ENCODE measurements around the gene TSPAN18. TPM values are rescaled to one million over a fixed set of nuclear protein-coding genes. Genes with fewer than 3 reads are reported as not detected.

The TSPAN18 gene
- total and polyA plus RNA-seq, 2 of the 8 experiments (the other 6 are each of a cell fraction or from before 2014, with no cell fraction given) = 5.2 to 10.2 TPM

DNA sequence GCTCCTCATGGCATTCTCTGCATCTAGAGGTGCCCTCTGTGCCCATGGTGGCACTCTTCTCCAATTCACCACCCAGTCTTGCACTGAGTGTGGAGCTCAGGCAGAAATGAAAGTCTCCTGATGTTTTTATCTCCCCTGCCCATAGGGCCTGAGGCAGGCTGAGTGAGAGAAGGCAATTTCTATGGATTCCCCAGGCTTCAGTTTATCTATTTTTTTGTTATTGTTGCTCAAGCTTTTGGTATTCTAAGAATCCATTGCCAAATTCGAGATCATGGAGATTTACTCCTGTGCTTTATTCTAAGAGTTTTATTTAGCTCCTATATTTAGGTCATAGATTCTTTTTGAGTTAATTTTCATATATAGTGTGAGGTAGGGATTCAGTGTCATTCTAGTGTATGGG lies 40.7 kb downstream of the TSPAN18 start:
- DNase-seq (ENCODE audit: low read depth in 1 of 2, low spot score in 2 of 2) = no peak
- H3K4ac ChIP-seq (replicated peaks; ENCODE audit: insufficient read length, low read depth, low read length) = no peak overlapping the region
- no peak overlapping the region for H2AK5ac ChIP-seq (ENCODE audit: low read depth, low read length)
- H3K4me3 ChIP-seq (ENCODE audit: extremely low read depth in 1 of 4, insufficient read depth in 2 of 4, low read depth in 3 of 4, low read length in 4 of 4) = no peak overlapping the region
- H3K4me1 ChIP-seq (replicated peaks in 1 of 4; ENCODE audit: control insufficient read depth in 3 of 4, insufficient read depth in 4 of 4, low read length in 3 of 4) = peaks cover 2 to 5% (median 3%) of the 10 kb centered on the region in 4 experiments; a peak in 6 of 7 replicates
- no peaks in the 10 kb centered on the region for H3K9me3 ChIP-seq (ENCODE audit: insufficient read depth in 2 of 2, low read depth in 1 of 2, low read length in 1 of 2)
- H4K20me1 ChIP-seq (replicated peaks in 1 of 2; ENCODE audit: control insufficient read depth in 1 of 2, insufficient read depth in 2 of 2, low read length in 2 of 2) = peaks cover 0 to 2% of the 10 kb centered on the region in 2 experiments
- no peak overlapping the region for H3K9ac ChIP-seq (replicated peaks in 1 of 4; ENCODE audit: extremely low read depth in 1 of 4, low read depth in 3 of 4, low read length in 3 of 4)
- no peak overlapping the region for H4K91ac ChIP-seq (replicated peaks; ENCODE audit: insufficient read length, low read length)
- H2BK15ac ChIP-seq (ENCODE audit: low read length) = no peak overlapping the region
- no peak overlapping the region for H3K14ac ChIP-seq (ENCODE audit: insufficient read length)
- H3K23me2 ChIP-seq (ENCODE audit: low read depth, low read length) = no peaks in the 10 kb centered on the region
- no peak overlapping the region for H3K56ac ChIP-seq (replicated peaks; ENCODE audit: insufficient read length, low read depth, low read length)
- ChIA-PET POLR2A (ENCODE audit: partially characterized antibody) (interaction anchor here (0.9 to 1.7 kb wide), 4 partner anchors 11 to 119 kb away, joined by 3 to 9 read pairs (median 4); no protein-coding TSS in a partner anchor), CTCF (ENCODE audit: partially characterized antibody) (interaction anchor here (0.6 to 10.1 kb wide), 19 partner anchors 8 to 212 kb away, joined by 3 to 132 read pairs (median 4); no protein-coding TSS in a partner anchor)
- peaks cover 0 to 9% (median 1%) of the 10 kb centered on the region in 4 experiments; a peak in 3 of 7 replicates for H3K27me3 ChIP-seq (replicated peaks in 1 of 4; ENCODE audit: control insufficient read depth in 3 of 4, extremely low read depth in 1 of 4, insufficient read depth in 3 of 4, low read length in 3 of 4)
- H2BK12ac ChIP-seq (ENCODE audit: low read depth, low read length) = no peak overlapping the region
- no peak for FAIRE-seq
- 88% methylated on average over 1 of the region's 1 CpG; no CpG with 5 or more reads in 1 of the 2 experiments for WGBS, 2 experiments (ENCODE audit: extremely low coverage in 1 of 2, insufficient coverage in 1 of 2, insufficient read length in 1 of 2, insufficient replicate concordance in 2 of 2, low coverage in 1 of 2, low lambda C conversion rate in 2 of 2, missing lambda C conversion rate in 1 of 2)
- no peak overlapping the region for H3K23ac ChIP-seq (ENCODE audit: insufficient read length)
- no peaks in the 10 kb centered on the region for H3K79me2 ChIP-seq (ENCODE audit: control insufficient read depth in 1 of 2, insufficient read depth in 2 of 2, low read length in 2 of 2)
- no peak overlapping the region for H2BK20ac ChIP-seq (ENCODE audit: low read length)
- H3K18ac ChIP-seq (ENCODE audit: extremely low read depth, low read length) = no peak overlapping the region
- no peak overlapping the region for H4K8ac ChIP-seq (ENCODE audit: extremely low read depth, insufficient read depth, low read length)
- H2BK5ac ChIP-seq (ENCODE audit: low read depth, low read length) = no peak overlapping the region
- no peaks in the 10 kb centered on the region for H3K36me3 ChIP-seq (ENCODE audit: control insufficient read depth in 2 of 4, insufficient read depth in 4 of 4, low read length in 3 of 4)
- H2AFZ ChIP-seq (ENCODE audit: low read length) = no peak overlapping the region
- H3K79me1 ChIP-seq (ENCODE audit: low read depth, low read length) = no peaks in the 10 kb centered on the region
- H2BK120ac ChIP-seq (replicated peaks; ENCODE audit: low read depth, low read length) = no peak overlapping the region
- no peak overlapping the region for H3K27ac ChIP-seq (ENCODE audit: low read depth, low read length)
- H3K4me2 ChIP-seq (ENCODE audit: insufficient read depth in 1 of 2, low read depth in 2 of 2, low read length in 2 of 2) = no peak overlapping the region
- H4K5ac ChIP-seq (ENCODE audit: insufficient read length, low read depth, low read length) = no peak overlapping the region
- no peak for TF ChIP-seq SAP30 (IDR thresholded peaks at IDR 0.05; ENCODE audit: insufficient read depth, insufficient replicate concordance, low read length)
